Mesenchymal stem cell (in vitro differentiated cells and primary cell): ENCODE data around the gene DGKE. TPM values are rescaled to one million over a fixed set of nuclear protein-coding genes. Genes with fewer than 3 reads are reported as not detected.

Experiments
- small RNA-seq: library from polyadenylated mRNA; stranded (forward); fragments of <200 nt; extraction: miRNeasy Mini kit (QIAGEN cat#:217004); gene quantifications from one replicate; pipeline ENCODE3, GENCODE V24; 2013; ENCODE audit warnings: low read depth

DGKE gene

Small RNA genes lying within 50 kb of the gene (small RNA-seq; reads per million reads assigned to genes)
- gene AC015912.2 (not detected), gene RNU6-1158P (not detected)
